ENCODE data around the gene ILKAP. TPM values are rescaled to one million over a fixed set of nuclear protein-coding genes. Genes with fewer than 3 reads are reported as not detected.
A peak's percentile ranks its signal among the peaks of the same experiment; 100 is the strongest.

The ILKAP gene
- total RNA-seq, 2 donors from 2014 or later: 75.8 to 99.7 TPM

GRCh38 chr2:238141541-238142318 lies 61.8 kb downstream of the ILKAP start:
- ATAC-seq (no peak), DNase-seq (ENCODE audit: low spot score) (no peak)
- H3K4me1 Mint-ChIP-seq (ENCODE audit: low read depth in 2 of 2): peaks cover 0 to 17% of the 10 kb centered on the region in 2 donors
- no peaks in the 10 kb centered on the region for H3K9me3 Mint-ChIP-seq
- H3K36me3 Mint-ChIP-seq: no peaks in the 10 kb centered on the region
- no peak overlapping the region for H3K4me3 Mint-ChIP-seq
- no peaks in the 10 kb centered on the region for H3K27me3 Mint-ChIP-seq
- H3K27ac Mint-ChIP-seq: no peak overlapping the region

- no peak for ATAC-seq
- Mint-ChIP-seq H3K9me3 (no peaks in the 10 kb centered on the region), H3K4me3 (no peak overlapping the region), H3K27ac (no peak overlapping the region), H3K4me1 (ENCODE audit: low read depth in 2 of 2) (peaks cover 0 to 17% of the 10 kb centered on the region in 2 donors), H3K27me3 (no peaks in the 10 kb centered on the region), H3K36me3 (no peaks in the 10 kb centered on the region)
- no peak for DNase-seq (ENCODE audit: low spot score)
These were observed 62.6 kb downstream of the ILKAP start for GRCh38 chr2:238140721-238141540.

- peaks cover 0 to 17% of the 10 kb centered on the region in 2 donors for H3K4me1 Mint-ChIP-seq (ENCODE audit: low read depth in 2 of 2)
- no peak overlapping the region for H3K27ac Mint-ChIP-seq
- H3K27me3 Mint-ChIP-seq: no peaks in the 10 kb centered on the region
- H3K9me3 Mint-ChIP-seq: no peaks in the 10 kb centered on the region
- ATAC-seq (no peak), DNase-seq (ENCODE audit: low spot score) (no peak)
- no peaks in the 10 kb centered on the region for H3K36me3 Mint-ChIP-seq
- H3K4me3 Mint-ChIP-seq: no peak overlapping the region
These were observed 63.5 kb downstream of the ILKAP start for GRCh38 chr2:238140040-238140439.

- peaks cover 0 to 17% of the 10 kb centered on the region in 2 donors for H3K4me1 Mint-ChIP-seq (ENCODE audit: low read depth in 2 of 2)
- no peaks in the 10 kb centered on the region for H3K9me3 Mint-ChIP-seq
- no peak for ATAC-seq
- DNase-seq (ENCODE audit: low spot score): no peak
- no peak overlapping the region for H3K27ac Mint-ChIP-seq
- H3K36me3 Mint-ChIP-seq: no peaks in the 10 kb centered on the region
- no peak overlapping the region for H3K4me3 Mint-ChIP-seq
- no peaks in the 10 kb centered on the region for H3K27me3 Mint-ChIP-seq
These were observed 64.1 kb downstream of the ILKAP start for GRCh38 chr2:238139196-238140039.

- no peak for ATAC-seq
- Mint-ChIP-seq H3K36me3 (no peaks in the 10 kb centered on the region), H3K4me1 (ENCODE audit: low read depth in 2 of 2) (peaks cover 0 to 12% of the 10 kb centered on the region in 2 donors), H3K4me3 (no peak within 1 kb of the TSS), H3K9me3 (no peaks in the 10 kb centered on the region), H3K27ac (no peak within 1 kb of the TSS), H3K27me3 (no peaks in the 10 kb centered on the region)
- no peak for DNase-seq (ENCODE audit: low spot score)
These were observed 64.9 kb downstream of the ILKAP start, which contains the start of gene KLHL30 for GRCh38 chr2:238138331-238139195. KLHL30 (plus strand) TSS chr2:238138668; CDS start chr2:238140755, 2,087 bp downstream.

GRCh38 chr2:238137885-238138284 lies 65.6 kb downstream of the ILKAP start:
- ATAC-seq (no peak), DNase-seq (ENCODE audit: low spot score) (no peak)
- Mint-ChIP-seq H3K36me3 (no peaks in the 10 kb centered on the region), H3K4me3 (no peak overlapping the region), H3K4me1 (ENCODE audit: low read depth in 2 of 2) (peaks cover 0 to 10% of the 10 kb centered on the region in 2 donors), H3K27me3 (no peaks in the 10 kb centered on the region), H3K27ac (no peak overlapping the region), H3K9me3 (no peaks in the 10 kb centered on the region)

- H3K27ac Mint-ChIP-seq: no peak overlapping the region
These were observed 66.5 kb downstream of the ILKAP start for GRCh38 chr2:238136820-238137537.

GRCh38 chr2:238135601-238136150 lies 67.8 kb downstream of the ILKAP start:
- ATAC-seq (no peak), DNase-seq (ENCODE audit: low spot score) (peak; percentile 54)
- Mint-ChIP-seq H3K9me3 (no peaks in the 10 kb centered on the region), H3K4me1 (ENCODE audit: low read depth in 2 of 2) (peaks cover 0 to 2% of the 10 kb centered on the region in 2 donors), H3K27ac (peak overlapping the region in 1 of 2 donors; percentile 33), H3K36me3 (no peaks in the 10 kb centered on the region), H3K4me3 (no peak overlapping the region), H3K27me3 (no peaks in the 10 kb centered on the region)

More at GRCh38 chr2:238136820-238137537, 66.5 kb downstream of the ILKAP start:
- H3K36me3 Mint-ChIP-seq: no peaks in the 10 kb centered on the region
- H3K4me1 Mint-ChIP-seq (ENCODE audit: low read depth in 2 of 2): peaks cover 0 to 10% of the 10 kb centered on the region in 2 donors
- DNase-seq (ENCODE audit: low spot score): peak; percentile 52
- no peaks in the 10 kb centered on the region for H3K27me3 Mint-ChIP-seq
- ATAC-seq: peak in 1 of 2 donors; percentile 63
- H3K4me3 Mint-ChIP-seq: no peak overlapping the region
- H3K9me3 Mint-ChIP-seq: no peaks in the 10 kb centered on the region

- DNase-seq (ENCODE audit: low spot score): no peak
- Mint-ChIP-seq H3K36me3 (no peaks in the 10 kb centered on the region), H3K4me3 (no peak overlapping the region), H3K27ac (no peak overlapping the region), H3K9me3 (no peaks in the 10 kb centered on the region), H3K4me1 (ENCODE audit: low read depth in 2 of 2) (no peaks in the 10 kb centered on the region), H3K27me3 (no peaks in the 10 kb centered on the region)
- no peak for ATAC-seq
These were observed 69.1 kb downstream of the ILKAP start for GRCh38 chr2:238134393-238134785.

GRCh38 chr2:238133499-238134392 lies 69.7 kb downstream of the ILKAP start:
- H3K4me3 Mint-ChIP-seq: no peak overlapping the region
- no peaks in the 10 kb centered on the region for H3K27me3 Mint-ChIP-seq
- peak; percentile 52 for DNase-seq (ENCODE audit: low spot score)
- ATAC-seq: no peak
- H3K27ac Mint-ChIP-seq: no peak overlapping the region
- no peaks in the 10 kb centered on the region for H3K9me3 Mint-ChIP-seq
- H3K4me1 Mint-ChIP-seq (ENCODE audit: low read depth in 2 of 2): no peaks in the 10 kb centered on the region
- no peaks in the 10 kb centered on the region for H3K36me3 Mint-ChIP-seq

All from natural killer cell treated with Interleukin-12 subunit alpha and Interleukin-12 subunit beta and Interleukin-15 and Interleukin-18, amount 100 ng/mL, for 72 hours (primary cell).